Thoracic aorta (tissue), 2 donors: Measurements from ENCODE around the gene SAMD1. TPM values are rescaled to one million over a fixed set of nuclear protein-coding genes. Genes with fewer than 3 reads are reported as not detected.

Experiments used
- ATAC-seq: fragments of 150-250 bp; one replicate; pipeline ENCODE4 v1.8.0; 2017; ENCODE audit warnings: low read depth; ENCODE audit not compliant: insufficient number of reproducible peaks, low FRiP score
- DNase-seq: peaks from one replicate; pipeline ENCODE4 v3.0.0-alpha.2; 2020; ENCODE audit warnings: low spot score
- H3K27ac ChIP-seq, 2 donors: fragments of 200-600 bp; sonication (generic); 1 replicate in 1 of 2; 2 replicates in 1 of 2; pipeline ENCODE4 v1.5.1; 2016; ENCODE audit warnings: mild to moderate bottlenecking in 2 of 2, moderate library complexity in 2 of 2
- H3K27me3 ChIP-seq: fragments of 200-600 bp; sonication (generic); replicated peaks from 2 replicates; pipeline ENCODE4 v1.6.0; 2016; ENCODE audit warnings: mild to moderate bottlenecking; ENCODE audit not compliant: insufficient read depth
- H3K36me3 ChIP-seq: fragments of 200-600 bp; sonication (generic); one replicate; pipeline ENCODE4 v1.5.1; 2016
- H3K4me1 ChIP-seq, 2 donors: fragments of 200-600 bp; sonication (generic); 1 replicate in 1 of 2; 2 replicates in 1 of 2; pipeline versions ENCODE4 v1.5.1 to v1.6.0; 2016; ENCODE audit warnings: low read depth in 2 of 2, mild to moderate bottlenecking in 1 of 2; ENCODE audit not compliant: control insufficient read depth in 1 of 2
- H3K4me3 ChIP-seq: fragments of 200-600 bp; sonication (generic); 2 replicates; pipeline ENCODE4 v1.5.1; 2016; ENCODE audit warnings: mild to moderate bottlenecking
- H3K9me3 ChIP-seq: fragments of 200-600 bp; sonication (generic); 2 replicates; pipeline ENCODE4 v1.5.1; 2016
- total RNA-seq, 2 donors: library from RNA; depleted of rRNA; stranded (reverse); fragments of >200 nt; gene quantifications; one replicate each; pipeline versions ENCODE4 v1.1.0 to v1.2.3, GENCODE V29; 2016
- TF ChIP-seq, protein P1 (sequence below): fragments of 200-600 bp; sonication (generic); IDR thresholded peaks from one replicate; pipeline ENCODE4 v1.5.1; 2019; ENCODE audit warnings: antibody characterized with exemption

Gene SAMD1
- total RNA-seq, 2 donors from 2014 or later, result 8.9 to 27.5 TPM

DNA sequence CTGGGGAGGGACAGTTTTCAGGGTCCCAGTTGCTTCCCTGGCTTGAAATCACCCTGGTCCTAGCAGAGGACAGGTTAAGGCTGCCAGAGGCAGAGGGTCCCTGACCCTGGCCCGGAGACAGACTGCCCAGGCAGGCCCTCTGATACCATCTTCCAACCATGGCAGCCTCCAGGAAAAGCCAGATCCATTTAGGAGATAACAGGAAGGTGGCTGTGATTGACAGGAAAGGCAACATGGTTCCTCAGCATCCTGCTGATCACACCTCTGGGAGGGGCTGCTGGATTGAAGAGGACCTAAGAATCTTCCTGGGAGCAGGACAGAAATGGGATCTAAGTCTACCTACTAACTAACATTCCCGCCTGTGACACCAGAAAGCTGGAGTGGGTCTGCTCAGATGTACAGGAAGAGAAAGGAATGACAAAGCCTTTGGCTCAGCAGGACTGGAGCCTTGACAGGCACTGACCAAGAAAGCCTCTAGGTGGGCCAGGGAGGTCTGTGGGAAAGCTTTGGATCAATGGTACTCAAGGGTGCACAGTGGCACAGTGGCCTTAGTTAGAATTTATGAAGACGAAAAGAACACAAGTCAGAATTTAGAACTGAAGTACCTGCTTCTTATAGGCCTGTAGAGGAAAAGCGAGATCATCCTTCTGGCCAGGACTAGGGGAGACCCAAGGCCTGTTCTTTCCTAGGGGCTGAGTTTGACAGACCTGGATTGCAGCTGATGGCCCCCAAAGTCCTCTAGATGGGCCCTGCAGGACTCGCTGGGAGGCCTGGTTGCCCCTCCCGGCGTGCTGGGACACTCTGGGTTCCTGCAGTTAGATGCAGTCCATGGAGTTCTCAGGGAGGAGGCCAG is 29.3 kb upstream of the SAMD1 start:
- Histone ChIP-seq H3K27ac (peak overlapping the region; percentile 98 to 100), H3K4me1 (peaks cover 30 to 34% of the 10 kb centered on the region in 2 donors), H3K27me3 (no peaks in the 10 kb centered on the region), H3K4me3 (no peak overlapping the region), H3K36me3 (no peaks in the 10 kb centered on the region), H3K9me3 (no peaks in the 10 kb centered on the region)
- TF ChIP-seq, protein P1, sequence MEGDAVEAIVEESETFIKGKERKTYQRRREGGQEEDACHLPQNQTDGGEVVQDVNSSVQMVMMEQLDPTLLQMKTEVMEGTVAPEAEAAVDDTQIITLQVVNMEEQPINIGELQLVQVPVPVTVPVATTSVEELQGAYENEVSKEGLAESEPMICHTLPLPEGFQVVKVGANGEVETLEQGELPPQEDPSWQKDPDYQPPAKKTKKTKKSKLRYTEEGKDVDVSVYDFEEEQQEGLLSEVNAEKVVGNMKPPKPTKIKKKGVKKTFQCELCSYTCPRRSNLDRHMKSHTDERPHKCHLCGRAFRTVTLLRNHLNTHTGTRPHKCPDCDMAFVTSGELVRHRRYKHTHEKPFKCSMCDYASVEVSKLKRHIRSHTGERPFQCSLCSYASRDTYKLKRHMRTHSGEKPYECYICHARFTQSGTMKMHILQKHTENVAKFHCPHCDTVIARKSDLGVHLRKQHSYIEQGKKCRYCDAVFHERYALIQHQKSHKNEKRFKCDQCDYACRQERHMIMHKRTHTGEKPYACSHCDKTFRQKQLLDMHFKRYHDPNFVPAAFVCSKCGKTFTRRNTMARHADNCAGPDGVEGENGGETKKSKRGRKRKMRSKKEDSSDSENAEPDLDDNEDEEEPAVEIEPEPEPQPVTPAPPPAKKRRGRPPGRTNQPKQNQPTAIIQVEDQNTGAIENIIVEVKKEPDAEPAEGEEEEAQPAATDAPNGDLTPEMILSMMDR, result no peak
- ATAC-seq, result no peak
- no peak for DNase-seq

- Histone ChIP-seq H3K36me3 (no peaks in the 10 kb centered on the region), H3K9me3 (no peaks in the 10 kb centered on the region), H3K4me1 (peaks cover 35 to 42% of the 10 kb centered on the region in 2 donors), H3K4me3 (peak overlapping the region; percentile 82), H3K27ac (peak overlapping the region; percentile 98 to 100), H3K27me3 (no peaks in the 10 kb centered on the region)
- ATAC-seq (no peak), DNase-seq (no peak)
- TF ChIP-seq, protein P1, result no peak
These were observed 28.6 kb upstream of the SAMD1 start for GRCh38 chr19:14119146-14119545.

DNA sequence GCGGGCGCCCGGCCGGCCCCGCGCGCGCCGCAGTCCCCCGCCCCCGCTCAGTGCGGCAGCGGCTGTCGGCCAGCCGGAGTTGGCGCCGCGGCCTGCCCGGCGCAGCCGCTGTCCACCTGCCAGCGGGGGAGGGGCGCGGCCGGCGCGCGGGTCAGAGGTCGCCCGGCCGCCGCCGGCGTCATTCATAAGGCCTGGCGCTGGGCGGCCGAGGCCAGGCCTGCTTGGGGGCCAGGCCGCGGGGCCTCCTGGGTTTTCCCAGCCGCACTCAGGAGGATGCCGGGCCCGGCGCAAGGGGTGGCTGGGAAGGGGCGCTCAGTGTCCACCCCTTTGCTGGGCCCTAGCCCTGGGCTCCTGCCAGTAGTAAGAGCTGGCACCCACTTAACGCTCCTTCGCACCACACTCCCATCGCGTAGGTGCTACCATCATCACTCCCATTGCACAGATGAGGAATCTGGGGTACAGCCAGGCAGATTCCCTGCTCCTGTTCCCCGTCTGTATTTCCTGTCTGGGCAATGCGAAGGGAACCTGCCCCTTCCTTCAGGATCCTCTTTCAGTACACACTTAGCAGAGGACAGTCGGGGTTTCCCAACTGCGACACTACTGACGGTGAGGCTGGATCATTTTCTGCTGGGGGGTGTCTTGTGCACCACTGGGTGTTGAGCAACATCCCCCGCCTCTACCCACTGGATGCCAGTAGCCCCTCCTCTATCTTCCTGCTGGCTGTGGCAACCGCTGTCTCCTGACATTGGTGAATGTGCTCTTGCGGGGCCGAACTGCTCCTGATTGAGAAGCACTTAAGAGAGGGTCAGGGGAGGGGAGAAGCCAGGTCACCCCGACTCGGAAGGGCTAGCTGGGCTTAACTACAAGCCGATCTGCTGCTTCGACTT is 27.9 kb upstream of the SAMD1 start:
- ATAC-seq (peak; percentile 47), DNase-seq (no peak)
- Histone ChIP-seq H3K9me3 (no peaks in the 10 kb centered on the region), H3K27me3 (no peaks in the 10 kb centered on the region), H3K27ac (peak overlapping the region; percentile 98 to 100), H3K4me3 (peak overlapping the region; percentile 82), H3K4me1 (peaks cover 41 to 49% of the 10 kb centered on the region in 2 donors), H3K36me3 (no peaks in the 10 kb centered on the region)
- TF ChIP-seq, protein P1, result no peak

DNA sequence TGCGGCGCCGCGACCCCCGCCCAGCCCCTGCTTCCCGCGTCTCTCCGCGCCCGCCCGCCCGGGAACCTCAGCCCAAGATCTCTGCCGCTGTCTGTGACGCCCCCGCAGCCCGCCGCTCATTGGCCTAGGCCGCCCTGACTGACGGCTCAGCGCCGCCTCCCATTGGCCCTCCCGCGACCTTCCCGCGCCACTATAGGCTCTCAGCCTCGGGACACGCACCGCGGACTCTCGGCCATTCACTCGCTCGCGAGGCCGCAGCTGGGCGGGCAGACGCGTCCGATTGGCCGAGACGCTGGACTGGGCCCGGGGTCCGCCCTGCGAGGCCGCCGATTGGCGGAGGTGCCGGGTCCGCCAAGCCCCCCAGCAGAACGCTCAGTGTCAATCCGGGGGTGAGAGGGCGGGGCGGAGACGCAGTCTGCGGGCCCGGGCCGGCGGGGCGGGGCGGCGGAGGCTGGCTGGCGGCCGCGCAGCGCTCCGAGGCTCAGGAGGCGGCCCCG is 27.2 kb upstream of the SAMD1 start, which contains the start of gene PRKACA:
Gene PRKACA, minus strand, starts transcription at position 95 of the 497 bp plus-strand sequence. CDS start 215 bp downstream, outside the sequence.
- Histone ChIP-seq H3K4me1 (peaks cover 46 to 56% of the 10 kb centered on the region in 2 donors), H3K9me3 (no peaks in the 10 kb centered on the region), H3K27ac (peak within 1 kb of the TSS; percentile 98 to 100), H3K27me3 (no peaks in the 10 kb centered on the region), H3K4me3 (peak within 1 kb of the TSS; percentile 97), H3K36me3 (no peaks in the 10 kb centered on the region)
- DNase-seq, result peak; percentile 96
- peak; percentile 79 for ATAC-seq
- TF ChIP-seq, protein P1, result no peak
